ENCODE measurements around the gene LILRB2.
"Not testable (repeated sequence)": the region's sequence is repeated elsewhere in the genome, so short reads cannot be mapped to it uniquely, and the experiment has no call there.

The LILRB2 gene

GRCh38 chr19:54275951-54276350 is 5.0 kb downstream of the LILRB2 start:
- DNase-seq (ENCODE audit: low read depth) = no peak
- H3K4me3 ChIP-seq (ENCODE audit: low read depth, low read length) = no peak overlapping the region
- TF ChIP-seq, protein P1, sequence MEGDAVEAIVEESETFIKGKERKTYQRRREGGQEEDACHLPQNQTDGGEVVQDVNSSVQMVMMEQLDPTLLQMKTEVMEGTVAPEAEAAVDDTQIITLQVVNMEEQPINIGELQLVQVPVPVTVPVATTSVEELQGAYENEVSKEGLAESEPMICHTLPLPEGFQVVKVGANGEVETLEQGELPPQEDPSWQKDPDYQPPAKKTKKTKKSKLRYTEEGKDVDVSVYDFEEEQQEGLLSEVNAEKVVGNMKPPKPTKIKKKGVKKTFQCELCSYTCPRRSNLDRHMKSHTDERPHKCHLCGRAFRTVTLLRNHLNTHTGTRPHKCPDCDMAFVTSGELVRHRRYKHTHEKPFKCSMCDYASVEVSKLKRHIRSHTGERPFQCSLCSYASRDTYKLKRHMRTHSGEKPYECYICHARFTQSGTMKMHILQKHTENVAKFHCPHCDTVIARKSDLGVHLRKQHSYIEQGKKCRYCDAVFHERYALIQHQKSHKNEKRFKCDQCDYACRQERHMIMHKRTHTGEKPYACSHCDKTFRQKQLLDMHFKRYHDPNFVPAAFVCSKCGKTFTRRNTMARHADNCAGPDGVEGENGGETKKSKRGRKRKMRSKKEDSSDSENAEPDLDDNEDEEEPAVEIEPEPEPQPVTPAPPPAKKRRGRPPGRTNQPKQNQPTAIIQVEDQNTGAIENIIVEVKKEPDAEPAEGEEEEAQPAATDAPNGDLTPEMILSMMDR (conservative IDR thresholded peaks at IDR 0.05; ENCODE audit: low read depth, low read length) = no peak

GRCh38 chr19:54274516-54274915 is 6.4 kb downstream of the LILRB2 start:
- H3K4me3 ChIP-seq (ENCODE audit: low read depth, low read length); DNase-seq (ENCODE audit: low read depth): not testable (repeated sequence)

DNA sequence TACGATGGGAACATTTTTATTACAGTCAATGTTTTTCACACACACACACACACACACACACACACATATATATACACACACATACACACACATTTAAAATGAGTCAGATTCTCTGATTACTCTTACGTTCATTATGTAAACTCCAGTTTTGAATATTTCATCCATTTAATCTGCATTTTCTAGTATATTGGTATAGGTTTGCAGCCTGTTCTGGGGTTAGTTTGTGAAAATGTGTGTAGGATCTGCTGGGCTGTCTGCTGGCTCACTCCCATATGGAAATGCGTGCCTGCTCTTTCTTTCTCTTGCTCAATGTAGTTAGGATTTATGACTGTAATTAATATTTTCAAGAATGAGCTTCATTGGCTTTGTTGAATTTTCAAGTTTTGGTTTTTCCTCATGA is 7.1 kb downstream of the LILRB2 start:
- TF ChIP-seq, protein P1 (conservative IDR thresholded peaks at IDR 0.05; ENCODE audit: low read depth, low read length) = no peak
- H3K4me3 ChIP-seq (ENCODE audit: low read depth, low read length) = no peak overlapping the region
- no peak for DNase-seq (ENCODE audit: low read depth)

- DNase-seq (ENCODE audit: low read depth); H3K4me3 ChIP-seq (ENCODE audit: low read depth, low read length): not testable (repeated sequence)
Observed at GRCh38 chr19:54272181-54272580, 8.7 kb downstream of the LILRB2 start.

DNA sequence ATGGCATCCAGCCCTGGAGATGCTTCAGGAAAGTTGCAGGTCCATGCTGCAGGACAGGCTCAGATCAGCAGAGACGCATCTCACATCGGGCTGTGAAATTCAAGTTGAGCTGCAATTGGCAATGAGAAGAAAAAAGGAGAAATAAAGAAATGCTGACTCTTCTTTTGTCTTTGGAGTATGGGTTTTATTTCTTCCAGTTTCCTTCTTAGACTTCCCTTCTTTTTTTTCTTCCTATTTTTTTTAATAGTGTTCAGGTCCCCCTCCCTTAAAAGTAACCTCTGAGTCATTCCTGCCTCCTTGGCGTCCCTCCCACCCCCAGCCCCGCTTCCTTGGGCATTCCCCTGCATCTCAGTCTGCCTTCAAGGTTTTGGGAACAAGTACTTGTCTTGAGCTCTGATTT is 9.3 kb downstream of the LILRB2 start:
- not testable (repeated sequence) for DNase-seq (ENCODE audit: low read depth); H3K4me3 ChIP-seq (ENCODE audit: low read depth, low read length)

- TF ChIP-seq, protein P1 (conservative IDR thresholded peaks at IDR 0.05; ENCODE audit: low read depth, low read length) = no peak
- H3K4me3 ChIP-seq (ENCODE audit: low read depth, low read length) = no peak overlapping the region
- DNase-seq (ENCODE audit: low read depth) = no peak
Observed at GRCh38 chr19:54271106-54271505, 9.8 kb downstream of the LILRB2 start.

DNA sequence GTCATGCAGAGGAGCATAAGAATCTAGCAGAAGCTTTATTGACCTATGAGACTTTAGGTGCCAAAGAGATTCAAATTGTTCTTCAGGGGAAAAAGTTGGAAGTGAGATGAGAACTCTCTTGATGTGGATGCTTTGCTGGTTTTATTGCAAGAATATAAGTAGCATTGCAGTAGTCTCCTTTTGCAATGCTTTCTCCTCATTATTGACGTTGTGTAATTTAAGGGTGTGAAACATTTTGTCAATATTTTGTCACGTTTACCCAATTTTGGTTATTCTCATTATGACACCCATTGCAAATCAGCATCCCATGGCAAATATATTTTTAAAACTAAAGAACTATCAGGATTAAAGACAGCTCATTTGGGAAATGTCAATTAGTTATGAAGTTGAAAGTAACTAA is 12.0 kb downstream of the LILRB2 start:
- H3K4me3 ChIP-seq (ENCODE audit: low read depth, low read length) = no peak overlapping the region
- TF ChIP-seq, protein P1 (conservative IDR thresholded peaks at IDR 0.05; ENCODE audit: low read depth, low read length) = no peak
- no peak for DNase-seq (ENCODE audit: low read depth)

DNA sequence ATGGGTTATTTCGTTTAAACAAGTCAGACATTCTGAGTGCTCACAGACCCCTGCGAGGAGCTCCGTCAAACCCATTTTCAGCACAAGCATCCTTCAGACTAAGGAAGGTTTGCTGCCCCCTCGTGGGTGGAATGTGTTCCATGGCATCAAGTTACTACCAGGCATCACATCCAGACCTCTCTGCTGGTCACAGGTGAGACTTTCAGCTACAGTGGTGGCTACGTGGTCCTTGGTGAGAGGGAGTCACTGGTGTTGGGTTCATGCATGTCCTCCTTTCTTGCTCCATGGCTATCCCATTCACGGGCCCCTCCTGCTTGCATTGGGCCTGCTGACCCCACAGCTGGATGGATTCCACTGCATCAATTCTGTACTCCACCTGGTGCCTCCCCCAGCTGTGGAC is 14.8 kb downstream of the LILRB2 start:
- TF ChIP-seq, protein P1 (conservative IDR thresholded peaks at IDR 0.05; ENCODE audit: low read depth, low read length) = peak; percentile 85
- no peak overlapping the region for H3K4me3 ChIP-seq (ENCODE audit: low read depth, low read length)
- DNase-seq (ENCODE audit: low read depth) = peak; percentile 87

DNA sequence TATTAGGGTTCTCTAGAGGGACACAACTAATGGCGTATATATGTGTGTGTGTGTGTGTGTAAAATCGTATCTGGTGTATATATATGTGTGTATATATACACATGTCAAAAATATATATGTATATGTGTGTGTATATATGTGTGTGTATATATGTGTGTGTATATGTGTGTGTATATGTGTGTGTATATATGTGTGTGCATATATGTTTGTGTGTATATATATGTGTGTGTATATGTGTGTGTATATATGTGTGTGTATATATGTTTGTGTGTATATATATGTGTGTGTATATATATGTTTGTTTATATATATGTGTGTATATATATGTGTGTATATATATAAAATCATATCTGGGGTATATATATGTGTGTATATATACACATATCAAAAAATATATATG is 18.4 kb downstream of the LILRB2 start:
- TF ChIP-seq, protein P1 (conservative IDR thresholded peaks at IDR 0.05; ENCODE audit: low read depth, low read length) = no peak
- DNase-seq (ENCODE audit: low read depth) = no peak
- no peak overlapping the region for H3K4me3 ChIP-seq (ENCODE audit: low read depth, low read length)

All from choroid plexus epithelial cell (primary cell).